HG03135 (cell line): Measurements from ENCODE around the gene PTCSC3.

Experiments used
- ATAC-seq: cut with Tn5 transposase; IDR thresholded peaks from one replicate; pipeline ENCODE4 v1.9.1; 2021; ENCODE audit warnings: mild to moderate bottlenecking, moderate library complexity; ENCODE audit not compliant: unreplicated experiment

PTCSC3 gene

GRCh38 chr14:36086629-36087395, 89.7 kb downstream of the PTCSC3 start:
- ATAC-seq: no peak

- ATAC-seq: no peak
These were observed 90.7 kb downstream of the PTCSC3 start for GRCh38 chr14:36085861-36086260.
